A549 treated with GW870086 at 1 μM for 4 hours (cell line): ENCODE data around the gene GJA10. TPM values are rescaled to one million over a fixed set of nuclear protein-coding genes. Genes with fewer than 3 reads are reported as not detected.

Source experiments
- total RNA-seq: library from RNA; stranded (reverse); fragments of 200-300 nt; extraction: Qiagen RNA extraction; gene quantifications from 5 replicates; pipeline ENCODE4 v1.2.3, GENCODE V29; 2022; ENCODE audit warnings: low read depth

Gene GJA10
- total RNA-seq, result not detected in 5 replicates

GRCh38 chr6:89894169-89894568, at the start of gene GJA10:
GJA10 (plus strand) TSS chr6:89894469; CDS start chr6:89894469, 0 bp downstream.

Other genes with a start within 250 kb of the GJA10 start
- gene MDN1, start 74.7 kb upstream of the GJA10 start, total RNA-seq, result 9.7 to 14.1 TPM (median 13.4 TPM) in 5 replicates
- gene CASP8AP2, start 64.6 kb upstream of the GJA10 start, total RNA-seq, result 3.5 to 6.7 TPM (median 6.4 TPM) in 5 replicates